GM19239 (cell line): ENCODE measurements around the gene ZNF41.

Experiments used
- DNase-seq: peaks from one replicate; pipeline ENCODE4 v3.0.0; 2011; ENCODE audit warnings: low spot score; ENCODE audit not compliant: insufficient read length
- FAIRE-seq: peaks from 2 replicates; lab custom pipeline; 2011; peaks lifted over from hg19 to GRCh38; lab: Jason Lieb, UNC

The ZNF41 gene

GRCh38 chrX:47420962-47421361 lies 62.1 kb downstream of the ZNF41 start:
- FAIRE-seq (no peak), DNase-seq (no peak)

- FAIRE-seq (no peak), DNase-seq (no peak)
These were observed 62.8 kb downstream of the ZNF41 start for GRCh38 chrX:47420265-47420664.

- DNase-seq = no peak
- no peak for FAIRE-seq
These were observed 69.8 kb downstream of the ZNF41 start for GRCh38 chrX:47413179-47413594.
